Endometrial microvascular endothelial cells (primary cell): ENCODE data around the gene SMIM10L2A. TPM values are rescaled to one million over a fixed set of nuclear protein-coding genes. Genes with fewer than 3 reads are reported as not detected.
"Not testable (repeated sequence)": the region's sequence is repeated elsewhere in the genome, so short reads cannot be mapped to it uniquely, and the experiment has no call there.

Experiments used
- in situ Hi-C: cut with HindIII; loops from 2 replicates; pipeline ENCODE4 v1.10.0; 2017; ENCODE audit warnings: low sequenced_read_pairs, low pct_unique_long_range_greater_than_20kb; ENCODE audit errors: inconsistent ontology term
- total RNA-seq: library from RNA; depleted of rRNA; stranded (reverse); fragments of >200 nt; gene quantifications from one replicate; pipeline ENCODE4 v1.2.3, GENCODE V29; 2015; ENCODE audit errors: inconsistent ontology term

Gene SMIM10L2A
- total RNA-seq, 1 donor from 2014 or later, result 0.09 TPM

DNA sequence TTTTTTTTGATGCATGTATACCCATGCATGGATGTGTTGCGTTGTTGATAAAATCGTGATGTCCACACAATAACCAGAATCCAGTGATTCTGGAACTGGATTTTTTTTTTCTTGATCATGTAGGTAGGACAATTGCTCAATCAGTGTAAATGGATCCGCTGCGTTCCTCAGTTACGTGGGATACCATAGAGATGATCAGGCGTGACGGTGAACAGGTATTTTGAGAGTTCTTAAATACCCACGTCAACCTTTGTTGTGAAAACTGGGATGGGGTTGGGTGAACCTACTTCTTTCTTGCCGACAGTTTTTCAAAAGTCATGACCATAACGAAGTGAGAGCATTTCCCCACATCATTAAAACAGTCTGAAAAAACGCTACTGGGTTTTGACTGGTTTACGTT lies 913 bp upstream of the SMIM10L2A start:
- in situ Hi-C loops, result no loop called here

DNA sequence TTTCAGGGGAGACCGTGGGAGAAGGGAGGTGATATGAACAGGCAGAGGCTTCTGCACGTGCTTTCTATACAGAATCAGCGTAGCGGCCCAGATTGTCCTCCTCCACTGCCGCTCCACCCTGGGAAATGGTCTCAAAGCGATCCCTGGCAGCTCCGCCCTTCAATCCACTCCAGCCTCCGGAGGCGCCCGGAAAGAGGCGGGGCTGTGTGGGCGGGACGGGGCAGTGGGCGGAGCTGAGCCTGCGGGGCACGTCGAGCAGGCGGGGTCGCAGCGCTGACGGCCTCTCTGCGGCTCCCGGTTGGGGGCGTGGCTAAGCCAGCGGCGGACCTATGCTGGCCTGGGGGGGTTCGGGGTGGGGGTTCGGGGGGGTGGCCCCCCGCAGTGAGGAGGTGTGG lies 210 bp upstream of the SMIM10L2A start:
- in situ Hi-C loops, result no loop called here

DNA sequence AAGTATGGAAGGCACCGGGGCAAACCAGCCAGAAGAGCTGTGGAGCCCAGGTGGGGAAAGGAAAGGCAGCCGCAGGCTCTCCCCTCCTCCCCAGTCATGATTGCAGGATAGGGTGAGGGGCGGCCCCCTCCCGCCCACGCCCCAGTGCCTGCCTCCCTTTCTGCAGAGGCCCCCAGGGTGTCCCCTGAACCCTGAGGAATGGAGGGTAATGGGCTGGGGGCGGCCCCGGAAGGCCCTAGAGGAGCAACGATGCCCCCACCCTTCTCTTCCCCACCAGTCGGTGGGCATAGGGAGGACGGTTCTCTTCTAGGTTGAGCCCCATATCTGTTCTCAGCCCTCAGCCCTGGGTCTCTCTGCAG lies 1.0 kb downstream of the SMIM10L2A start:
- in situ Hi-C loops, result not testable (repeated sequence)

DNA sequence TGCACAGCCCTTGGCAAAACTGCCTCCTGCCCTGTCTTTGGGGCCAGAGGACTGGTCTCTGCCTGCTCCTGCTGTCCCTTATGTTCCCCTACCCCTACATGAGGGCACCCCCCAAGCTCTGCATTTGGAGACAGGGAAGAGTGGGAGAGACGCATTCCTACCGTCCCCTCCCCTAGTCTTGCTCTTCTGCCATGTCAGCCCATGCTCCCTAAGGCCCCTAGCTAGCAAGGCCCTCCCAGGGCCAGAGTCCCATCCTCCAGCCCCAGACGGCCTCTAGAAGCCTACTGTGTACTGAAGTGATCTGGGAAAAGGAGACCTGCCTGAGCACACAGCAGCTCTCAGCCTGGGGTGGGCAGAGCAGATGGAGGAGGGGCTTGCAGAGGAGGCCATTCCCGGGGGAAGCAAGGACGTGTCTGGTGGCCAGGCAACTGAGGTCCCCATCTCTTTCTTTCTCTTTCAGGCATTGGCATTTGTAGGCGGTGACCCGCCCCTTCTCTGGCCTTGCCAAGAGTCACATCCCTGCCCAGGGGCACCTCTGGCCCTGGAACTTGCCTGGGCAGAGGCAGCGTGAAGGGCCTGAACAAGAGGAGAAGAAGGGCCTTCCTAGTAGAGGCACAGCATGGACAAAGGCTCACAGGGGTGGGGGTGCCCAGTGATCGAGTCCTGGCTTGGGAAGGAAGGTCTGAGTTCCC lies 1.6 kb downstream of the SMIM10L2A start:
- in situ Hi-C loops, result not testable (repeated sequence)

DNA sequence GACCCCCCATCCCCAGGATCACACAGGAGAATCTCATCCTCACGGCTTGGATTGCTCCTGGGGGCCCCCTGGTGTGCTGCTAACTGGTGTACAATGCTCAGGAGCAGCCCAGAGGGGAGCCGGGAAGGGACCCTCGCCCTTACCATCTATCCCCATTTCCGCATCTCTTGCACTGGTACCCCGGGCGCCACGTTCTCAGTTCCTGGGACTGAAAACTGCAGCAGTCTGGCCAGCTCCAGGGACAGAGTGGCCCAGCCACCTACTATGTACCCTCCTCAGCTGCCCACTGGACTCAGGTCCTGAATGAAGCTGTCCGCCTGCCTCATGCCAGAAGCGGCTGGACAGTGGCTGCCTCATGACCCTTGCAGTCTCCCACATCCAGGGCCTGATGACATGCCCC lies 2.7 kb downstream of the SMIM10L2A start:
- in situ Hi-C loops, result no loop called here

DNA sequence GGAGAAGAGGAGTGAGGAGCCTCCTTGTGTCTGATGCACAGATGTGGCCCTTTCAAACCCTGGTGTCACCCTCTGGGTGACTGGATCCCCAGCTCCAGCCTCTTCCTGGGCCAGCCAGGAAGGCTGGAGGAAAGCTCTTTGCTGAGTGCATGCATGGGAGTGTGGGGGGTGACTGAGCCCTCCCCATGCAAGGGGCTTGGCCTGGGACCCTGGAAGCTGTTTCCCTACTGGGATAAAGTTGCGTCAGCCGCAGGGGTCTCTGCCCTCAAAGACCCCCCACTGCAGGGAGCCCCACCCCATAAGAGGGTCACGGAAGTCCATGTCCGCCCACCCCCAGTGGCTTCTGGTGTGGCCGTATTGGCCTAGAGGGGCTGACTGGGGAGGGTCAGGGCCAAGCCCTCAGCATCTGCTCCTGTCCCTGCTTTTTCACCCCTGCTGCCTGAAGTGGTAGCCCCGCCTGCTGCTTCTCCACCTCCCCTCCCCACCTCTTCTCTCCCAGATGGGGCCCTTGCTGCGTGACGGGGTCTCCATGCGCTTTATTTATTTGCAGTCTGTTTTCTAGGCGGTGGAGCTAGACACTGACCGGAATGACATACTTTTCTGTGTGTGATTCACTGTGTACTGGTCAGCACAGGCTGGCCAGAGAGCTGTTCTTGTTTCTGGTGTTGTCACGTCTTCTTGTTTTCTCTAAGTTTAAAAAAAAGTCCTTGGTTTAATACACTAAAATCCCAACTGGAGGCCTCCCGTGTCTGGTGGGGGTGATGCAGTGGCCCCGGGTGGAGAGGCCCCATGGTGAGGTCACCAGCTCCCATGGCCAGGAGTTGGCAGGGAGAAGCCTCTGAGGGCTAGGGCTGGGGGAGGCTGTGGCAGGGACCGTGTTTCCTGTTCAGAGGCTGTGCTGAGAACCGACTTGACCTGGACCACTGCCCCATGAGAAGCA lies 3.6 kb downstream of the SMIM10L2A start:
- in situ Hi-C loops, result no loop called here

DNA sequence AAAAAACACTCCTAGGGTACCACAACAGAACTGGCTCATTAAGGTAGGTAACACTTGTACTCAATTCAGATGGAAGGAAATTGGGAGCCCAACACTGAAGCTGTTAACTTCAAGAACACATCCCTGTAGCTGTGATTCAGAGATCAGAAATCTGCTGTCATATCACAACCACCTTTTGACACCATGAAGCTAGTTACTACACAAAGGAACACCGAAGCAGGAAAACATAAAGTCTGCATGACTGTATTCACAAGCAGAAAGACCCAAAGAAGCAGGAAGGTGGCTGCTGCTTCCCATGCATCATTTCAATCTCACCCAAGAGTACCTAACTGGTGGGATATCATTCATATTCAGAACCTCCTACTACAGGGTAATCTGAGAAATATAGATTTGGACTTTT lies 7.7 kb downstream of the SMIM10L2A start:
- in situ Hi-C loops, result no loop called here

DNA sequence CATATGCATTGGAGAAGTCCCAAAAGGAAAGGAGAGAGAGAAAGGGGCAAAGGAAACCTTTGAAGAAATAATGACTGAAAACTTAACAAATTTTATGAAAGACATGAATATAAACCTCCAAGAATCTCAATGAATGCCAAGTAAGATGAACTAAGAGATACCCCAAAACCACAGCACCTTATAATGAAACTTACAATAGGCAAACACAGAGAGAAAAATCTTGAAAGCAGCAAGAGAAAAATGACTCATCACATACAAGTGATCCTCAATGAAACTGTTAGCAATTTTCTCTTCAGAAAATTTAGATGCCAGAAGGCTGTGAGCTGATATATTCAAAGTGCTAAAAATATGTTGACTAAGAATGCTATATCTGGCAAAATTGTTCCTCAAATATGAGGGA lies 10.1 kb downstream of the SMIM10L2A start:
- in situ Hi-C loops, result no loop called here

DNA sequence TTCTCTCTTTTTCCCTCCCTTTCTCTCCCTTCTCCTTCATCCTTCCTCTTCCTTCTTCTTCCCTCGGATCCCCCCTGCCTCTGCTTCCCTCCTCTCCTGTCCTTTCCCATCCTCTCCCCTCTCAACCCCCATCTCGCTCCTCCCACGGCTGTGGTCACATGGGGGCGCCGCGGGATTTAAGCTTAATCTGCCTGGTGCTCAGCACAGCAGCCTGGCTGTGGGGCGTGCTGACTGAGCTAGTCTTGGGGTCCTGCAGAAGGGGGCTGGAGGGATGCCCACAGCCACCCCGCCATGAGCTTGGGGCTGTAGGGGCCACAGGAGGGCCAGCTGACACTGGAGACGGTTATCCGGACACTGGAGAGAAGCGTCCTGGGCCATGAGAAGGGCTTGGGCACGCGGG lies 10.7 kb downstream of the SMIM10L2A start:
- in situ Hi-C loops, result no loop called here

DNA sequence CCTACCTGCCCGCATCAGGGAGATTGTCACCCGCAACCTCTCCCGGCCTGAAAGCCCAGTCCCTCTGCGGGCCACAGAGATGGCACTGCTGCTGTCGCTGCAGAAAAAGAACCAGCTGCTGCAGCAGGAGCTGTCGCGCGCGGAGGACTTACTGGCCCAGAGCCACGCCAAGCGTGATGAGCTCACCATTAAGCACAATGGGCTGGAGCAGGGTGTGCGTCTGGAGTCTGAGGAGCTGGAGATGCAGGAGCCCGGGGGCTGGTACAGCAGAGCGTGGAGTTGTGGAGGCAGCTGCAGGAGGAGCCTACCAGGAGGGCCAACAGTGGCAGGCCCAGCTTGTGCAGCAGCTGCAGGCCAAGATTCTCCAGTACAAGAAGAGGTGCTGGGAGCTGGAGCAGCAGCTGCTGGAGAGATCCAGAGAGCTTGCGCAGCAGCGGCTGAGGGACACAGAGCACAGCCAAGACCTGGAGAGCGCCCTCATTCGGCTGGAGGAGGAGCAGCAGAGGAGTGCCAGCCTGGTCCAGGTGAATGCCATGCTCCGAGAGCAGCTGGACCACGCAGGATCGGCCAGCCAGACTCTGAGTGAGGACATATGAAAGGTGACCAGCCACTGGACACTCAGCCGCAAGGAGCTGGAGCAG lies 11.3 kb downstream of the SMIM10L2A start:
- in situ Hi-C loops, result no loop called here

DNA sequence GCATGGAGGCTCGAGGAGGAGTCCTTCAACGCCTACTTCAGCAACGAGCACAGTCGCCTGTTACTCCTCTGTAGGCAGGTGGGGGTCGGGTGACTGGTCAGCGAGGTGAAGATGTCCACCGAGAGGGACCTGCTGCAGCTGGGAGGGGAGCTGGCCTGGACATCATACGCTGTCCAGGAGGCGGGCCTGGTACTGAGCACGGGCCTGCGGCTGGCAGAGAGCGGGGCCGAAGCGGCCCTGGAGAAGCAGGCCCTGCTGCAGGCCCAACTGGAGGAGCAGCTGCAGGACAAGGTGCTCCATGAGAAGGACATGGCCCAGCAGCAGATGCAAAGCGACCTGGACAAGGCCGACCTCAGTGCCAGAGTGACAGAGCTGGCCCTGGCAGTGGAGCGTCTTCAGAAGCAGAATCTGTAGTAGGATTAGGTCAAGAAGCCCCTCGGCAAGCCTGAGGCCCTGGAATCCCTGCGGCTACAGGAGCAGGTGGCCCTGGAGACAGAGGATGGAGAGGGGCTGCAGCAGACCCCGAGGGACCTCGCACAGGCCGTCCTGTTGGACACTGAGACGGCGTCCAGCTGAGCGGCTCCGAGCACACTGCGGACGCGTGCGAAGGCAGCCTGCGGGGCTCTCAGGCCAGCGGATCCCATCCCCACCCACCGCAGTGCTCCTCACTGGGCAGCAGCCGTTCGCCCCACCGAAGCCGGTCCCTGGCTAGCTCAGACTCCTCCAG lies 11.9 kb downstream of the SMIM10L2A start:
- in situ Hi-C loops, result no loop called here

DNA sequence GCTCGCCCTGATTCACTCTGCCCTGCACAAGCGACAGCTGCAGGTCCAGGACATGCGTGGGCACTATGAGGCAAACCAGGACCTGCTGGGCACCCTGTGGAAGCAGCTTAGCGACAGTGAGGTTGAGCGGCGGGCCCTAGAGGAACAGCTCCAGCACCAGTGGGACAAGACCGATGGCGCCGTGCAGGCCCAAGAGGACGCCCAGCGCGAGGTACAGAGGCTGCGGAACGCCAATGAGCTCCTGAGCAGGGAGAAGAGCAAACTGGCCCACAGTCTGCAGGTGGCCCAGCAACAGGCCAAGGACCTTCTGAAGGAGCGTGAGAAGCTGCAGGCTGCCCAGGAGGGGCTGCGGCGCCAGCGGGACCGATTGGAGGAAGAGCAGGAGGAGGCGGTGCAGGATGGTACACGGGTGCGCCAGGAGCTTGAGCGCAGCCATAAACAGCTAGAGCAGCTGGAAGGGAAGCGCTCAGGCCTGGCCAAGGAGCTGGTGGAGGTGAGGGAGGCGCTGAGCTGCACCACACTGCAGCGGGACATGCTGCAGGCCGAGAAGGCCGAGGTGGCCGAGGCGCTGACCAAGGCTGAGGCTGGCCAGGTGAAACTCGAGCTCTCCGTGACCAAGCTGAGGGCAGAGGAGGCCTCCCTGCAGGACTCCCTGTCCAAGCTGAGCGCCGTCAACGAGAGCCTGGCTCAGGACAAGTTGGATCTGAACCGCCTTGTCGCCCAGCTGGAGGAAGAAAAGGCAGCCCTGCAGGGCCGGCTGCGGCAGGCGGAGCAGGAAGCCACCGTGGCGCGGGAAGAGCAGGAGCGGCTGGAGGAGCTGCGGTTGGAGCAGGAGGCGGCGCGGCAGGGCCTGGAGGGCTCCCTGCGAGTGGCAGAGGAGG lies 12.8 kb downstream of the SMIM10L2A start:
- in situ Hi-C loops, result no loop called here

DNA sequence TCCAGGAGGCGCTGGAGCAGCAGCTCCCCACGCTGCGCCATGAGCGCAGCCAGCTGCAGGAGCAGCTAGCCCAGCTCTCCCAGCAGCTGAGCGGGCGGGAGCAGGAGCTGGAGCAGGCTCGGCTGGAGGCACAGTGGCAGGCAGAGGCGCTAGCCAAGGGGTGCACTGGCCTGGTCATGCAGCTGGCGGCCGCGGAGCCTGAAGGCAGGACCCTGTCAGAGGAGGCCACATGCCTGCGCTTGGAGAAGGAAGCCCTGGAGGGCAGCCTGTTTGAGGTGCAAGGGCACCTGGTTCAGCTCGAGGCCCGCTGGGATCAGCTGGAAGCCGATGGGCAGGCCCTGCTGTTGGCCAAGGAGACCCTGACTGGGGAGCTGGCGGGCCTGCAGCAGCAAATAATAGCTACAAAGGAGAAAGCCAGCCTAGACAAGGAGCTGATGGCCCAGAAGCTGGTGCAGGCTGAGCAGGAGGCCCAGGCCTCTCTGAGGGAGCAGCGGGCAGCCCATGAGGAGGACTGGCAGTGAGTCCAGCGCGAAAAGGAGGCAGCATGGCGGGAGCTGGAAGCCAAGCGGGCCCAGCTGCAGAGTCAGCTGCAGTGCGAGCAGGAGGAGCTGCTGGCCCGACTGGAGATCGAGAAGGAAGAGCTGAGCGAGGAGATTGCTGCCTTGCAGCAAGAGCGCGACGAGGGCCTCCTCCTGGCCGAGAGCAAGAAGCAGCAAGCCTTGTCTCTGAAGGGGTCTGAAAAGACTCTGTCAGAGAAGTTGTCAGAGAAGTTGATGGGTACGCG lies 13.6 kb downstream of the SMIM10L2A start:
- in situ Hi-C loops, result no loop called here

DNA sequence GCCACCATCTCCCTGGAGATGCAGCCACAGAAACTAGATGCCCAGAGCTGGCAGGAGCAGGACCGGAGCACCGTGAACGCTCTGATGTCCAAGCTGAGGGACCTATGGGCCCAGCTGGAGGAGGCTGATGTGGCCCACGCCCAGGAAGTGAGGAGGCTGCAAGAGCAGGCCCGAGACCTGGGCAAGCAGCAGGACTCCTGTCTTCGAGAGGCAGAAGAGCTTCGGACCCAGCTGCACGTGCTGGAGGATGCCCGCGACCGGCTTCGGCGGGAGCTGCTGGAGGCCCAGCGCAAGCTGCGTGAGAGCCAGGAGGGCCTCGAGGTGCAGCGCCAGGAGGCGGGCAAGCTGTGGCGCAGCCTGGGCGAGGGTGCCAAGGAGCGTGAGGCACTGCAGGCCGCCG lies 14.2 kb downstream of the SMIM10L2A start:
- in situ Hi-C loops, result no loop called here

DNA sequence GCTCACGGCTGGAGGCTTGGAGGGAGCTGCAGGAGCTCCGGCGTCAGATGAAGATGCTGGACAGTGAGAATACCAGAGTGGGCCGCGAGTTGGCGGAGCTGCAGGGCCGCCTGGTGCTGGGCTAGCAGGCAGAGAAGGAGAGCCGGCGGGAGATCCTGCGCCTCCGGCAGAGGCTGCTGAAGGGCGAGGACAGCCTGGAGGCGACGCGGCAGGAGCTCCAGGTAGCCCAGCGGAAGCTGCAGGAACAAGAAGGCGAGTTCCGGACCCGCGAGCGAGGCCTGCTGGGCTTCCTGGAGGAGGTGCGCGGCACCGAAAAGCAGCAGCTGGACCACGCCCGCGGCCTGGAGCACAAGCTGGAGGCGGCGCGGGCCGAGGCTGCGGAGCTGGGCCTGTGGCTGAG lies 14.7 kb downstream of the SMIM10L2A start:
- in situ Hi-C loops, result no loop called here

DNA sequence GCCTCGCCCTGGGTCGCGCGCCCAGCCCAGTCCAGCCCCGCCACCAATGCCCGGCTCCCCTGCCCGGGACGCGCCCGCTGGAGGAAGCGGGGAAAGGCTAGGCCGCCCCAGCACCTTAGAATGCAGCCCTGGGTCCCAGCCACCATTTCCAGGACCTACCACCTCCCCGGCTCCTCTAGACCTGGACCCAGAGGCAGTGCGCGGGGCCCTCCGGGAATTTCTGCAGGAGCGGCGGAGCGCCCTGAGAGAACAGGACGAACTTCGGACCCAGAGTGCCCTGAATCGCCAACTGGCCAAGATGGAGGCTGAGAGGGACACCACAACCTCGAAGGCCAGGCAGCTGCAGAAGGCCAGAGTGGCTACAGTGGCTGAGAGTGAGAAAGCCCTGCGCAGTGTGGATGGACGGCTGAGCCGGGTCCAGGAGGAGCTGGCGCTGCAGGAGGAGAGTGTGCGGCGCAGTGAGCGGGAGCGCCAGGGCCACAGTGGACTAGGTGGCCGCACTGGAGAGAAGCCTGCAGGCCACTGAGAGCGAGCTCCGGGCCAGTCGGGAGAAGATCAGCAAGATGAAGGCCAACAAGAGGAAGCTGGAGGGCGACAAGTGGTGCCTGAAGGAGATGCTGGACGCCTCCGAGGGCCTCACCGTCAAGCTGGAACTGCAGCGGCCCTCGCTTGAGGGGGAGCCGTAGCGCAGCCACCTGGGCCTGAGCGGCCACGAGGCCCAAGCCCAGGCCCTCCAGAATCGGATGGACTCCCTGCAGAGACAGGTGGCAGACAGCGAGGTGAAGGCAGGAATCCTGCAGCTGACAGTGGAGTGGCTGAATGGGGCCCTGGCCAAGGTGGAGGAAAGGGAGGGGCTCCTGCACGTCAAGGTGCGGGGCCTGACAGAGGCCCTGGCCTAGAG lies 15.5 kb downstream of the SMIM10L2A start:
- in situ Hi-C loops, result no loop called here
